Liver (tissue), 9 donors: ENCODE results near the gene PTPN14. TPM values are rescaled to one million over a fixed set of nuclear protein-coding genes. Genes with fewer than 3 reads are reported as not detected.

Experiments used
- DNase-seq: peaks from one replicate; pipeline ENCODE4 v3.0.0-alpha.2; 2017; ENCODE audit warnings: low spot score
- H3K27ac ChIP-seq, 2 donors: one replicate each; pipeline ENCODE4 v1.7.0; 2013; ENCODE audit warnings: inconsistent platforms in 2 of 2, low read length in 2 of 2, control low read depth in 1 of 2, low read depth in 1 of 2, mild to moderate bottlenecking in 1 of 2
- H3K27me3 ChIP-seq, 4 donors: one replicate each; pipeline versions ENCODE4 v1.6.1 to v1.7.0; 2013; ENCODE audit warnings: low read length in 3 of 4, inconsistent platforms in 1 of 4, mild to moderate bottlenecking in 1 of 4, moderate library complexity in 1 of 4; ENCODE audit not compliant: control insufficient read depth in 4 of 4, insufficient read depth in 4 of 4
- H3K36me3 ChIP-seq, 4 donors: one replicate each; pipeline versions ENCODE4 v1.6.1 to v1.7.0; 2013; ENCODE audit warnings: low read length in 3 of 4, mild to moderate bottlenecking in 3 of 4, low read depth in 1 of 4, moderate library complexity in 1 of 4; ENCODE audit not compliant: control insufficient read depth in 4 of 4, insufficient read depth in 3 of 4
- H3K4me1 ChIP-seq, 4 donors: one replicate each; pipeline versions ENCODE4 v1.6.1 to v1.7.0; 2013; ENCODE audit warnings: low read length in 3 of 4, mild to moderate bottlenecking in 3 of 4, moderate library complexity in 1 of 4; ENCODE audit not compliant: control insufficient read depth in 4 of 4, insufficient read depth in 4 of 4
- H3K4me3 ChIP-seq, 3 donors: one replicate each; pipeline versions ENCODE4 v1.6.1 to v1.7.0; 2013; ENCODE audit warnings: low read length in 3 of 3, control low read depth in 1 of 3, low read depth in 1 of 3, mild to moderate bottlenecking in 1 of 3
- H3K9ac ChIP-seq, 2 donors: one replicate each; pipeline ENCODE4 v1.7.0; 2013; ENCODE audit warnings: low read length in 2 of 2, mild to moderate bottlenecking in 2 of 2, moderate library complexity in 2 of 2, control low read depth in 1 of 2, low read depth in 1 of 2
- H3K9me3 ChIP-seq, 4 donors: one replicate each; pipeline versions ENCODE4 v1.6.1 to v1.7.0; 2013; ENCODE audit warnings: low read length in 3 of 4; ENCODE audit not compliant: control insufficient read depth in 4 of 4
- ATF3 ChIP-seq: IDR thresholded peaks from 2 replicates; pipeline ENCODE4 v1.6.1; 2016; ENCODE audit warnings: antibody characterized with exemption
- EGR1 ChIP-seq, 2 donors: IDR thresholded peaks; 2 replicates each; pipeline ENCODE4 v1.6.1; 2016 to 2018; ENCODE audit warnings: antibody characterized with exemption in 2 of 2, low read depth in 2 of 2
- FOXA1 ChIP-seq: IDR thresholded peaks from 2 replicates; pipeline ENCODE4 v1.6.1; 2016; ENCODE audit warnings: antibody characterized with exemption
- FOXA2 ChIP-seq: IDR thresholded peaks from 2 replicates; pipeline ENCODE4 v1.6.1; 2016; ENCODE audit warnings: antibody characterized with exemption
- GABPA ChIP-seq, 2 donors: IDR thresholded peaks in 1 of 2; conservative IDR thresholded peaks in 1 of 2; 2 replicates each; pipeline ENCODE4 v1.6.1; 2016; ENCODE audit warnings: antibody characterized with exemption in 2 of 2, mild to moderate bottlenecking in 1 of 2, moderate library complexity in 1 of 2
- HNF4A ChIP-seq, 2 donors: conservative IDR thresholded peaks; 2 replicates each; pipeline ENCODE4 v1.6.1; 2016; ENCODE audit warnings: antibody characterized with exemption in 2 of 2, mild to moderate bottlenecking in 2 of 2
- HNF4G ChIP-seq: IDR thresholded peaks from 2 replicates; pipeline ENCODE4 v1.6.1; 2016; ENCODE audit warnings: antibody characterized with exemption
- JUND ChIP-seq, 2 donors: IDR thresholded peaks; 2 replicates each; pipeline ENCODE4 v1.6.1; 2016; ENCODE audit warnings: antibody characterized with exemption in 2 of 2
- MAX ChIP-seq: IDR thresholded peaks from 2 replicates; pipeline ENCODE4 v1.6.1; 2016; ENCODE audit warnings: antibody characterized with exemption
- NR2F2 ChIP-seq: IDR thresholded peaks from 2 replicates; pipeline ENCODE4 v1.6.1; 2016; ENCODE audit warnings: antibody characterized with exemption
- RAD21 ChIP-seq, 2 donors: IDR thresholded peaks; 2 replicates each; pipeline ENCODE4 v1.6.1; 2016; ENCODE audit warnings: antibody characterized with exemption in 2 of 2, mild to moderate bottlenecking in 2 of 2
- RXRA ChIP-seq, 2 donors: IDR thresholded peaks; 2 replicates each; pipeline ENCODE4 v1.6.1; 2017 to 2018; ENCODE audit warnings: antibody characterized with exemption in 2 of 2, mild to moderate bottlenecking in 1 of 2
- SP1 ChIP-seq: IDR thresholded peaks from 2 replicates; pipeline ENCODE4 v1.6.1; 2018; ENCODE audit warnings: antibody characterized with exemption, mild to moderate bottlenecking
- TAF1 ChIP-seq: conservative IDR thresholded peaks from 2 replicates; pipeline ENCODE4 v1.6.1; 2016; ENCODE audit warnings: antibody characterized with exemption, mild to moderate bottlenecking
- YY1 ChIP-seq: IDR thresholded peaks from 2 replicates; pipeline ENCODE4 v1.6.1; 2016; ENCODE audit warnings: antibody characterized with exemption, mild to moderate bottlenecking
- ZBTB33 ChIP-seq: IDR thresholded peaks from 2 replicates; pipeline ENCODE4 v1.6.1; 2016; ENCODE audit warnings: antibody characterized with exemption
- WGBS: extraction: QIAGEN DNeasy Blood & Tissue Kit; methylation state at CpG from one replicate; pipeline ENCODE4 v1.1.7; 2013; 5-methylcytosine and 5-hydroxymethylcytosine counted together
- polyA plus RNA-seq, 2 donors: library from polyadenylated mRNA; stranded (reverse) in 1 of 2; unstranded in 1 of 2; fragments of 200-250 nt in 1 of 2; fragments of >200 nt in 1 of 2; fragmentation: Nextera tagmentation in 1 of 2; extraction: Ambion mirVana in 1 of 2; gene quantifications; one replicate each; pipeline versions ENCODE4 v1.2.1 to v1.2.3, GENCODE V29; 2013 to 2015
- total RNA-seq, 2 donors: library from RNA; depleted of rRNA; stranded (reverse); fragments of >200 nt; gene quantifications; one replicate each; pipeline ENCODE4 v1.2.3, GENCODE V29; 2014
- TF ChIP-seq, protein P1 (sequence below): fragments of 150-350 bp; IDR thresholded peaks from 2 replicates; pipeline ENCODE4 v1.5.1; 2017; ENCODE audit warnings: improper control_type of control experiment, low read depth, low read length; ENCODE audit not compliant: missing input control
- TF ChIP-seq, protein P2 (sequence below): IDR thresholded peaks from 2 replicates; pipeline ENCODE4 v1.6.1; 2016; ENCODE audit warnings: antibody characterized with exemption, mild to moderate bottlenecking
- donor health status: healthy.
- donor health status: healthy.
- donor health status: healthy.
- donor health status: healthy.
- donor health status: healthy.

PTPN14 gene
- total and polyA plus RNA-seq, 4 donors = 0.54 to 3.2 (median 1.5) TPM

DNA sequence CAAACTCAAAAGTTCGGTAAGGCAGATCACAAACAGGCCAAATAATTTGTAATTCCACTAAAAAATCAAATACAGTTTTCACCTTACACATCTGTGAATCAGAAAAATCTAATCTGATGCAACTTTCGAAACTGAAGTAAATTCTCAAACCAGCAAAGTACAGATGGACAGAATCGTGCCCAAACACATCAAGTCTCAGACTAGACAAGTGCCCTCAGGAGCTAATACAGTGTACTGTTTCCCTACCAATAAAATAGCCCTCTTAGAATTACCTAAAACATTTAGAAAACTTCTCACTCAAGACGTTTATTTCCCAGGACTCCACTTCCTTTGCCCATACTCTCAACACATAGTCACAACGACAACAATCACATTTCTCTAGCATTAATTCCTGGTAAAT, 136.3 kb downstream of the PTPN14 start:
- no peak overlapping the region for H3K27ac ChIP-seq
- TF ChIP-seq YY1 = no peak
- TF ChIP-seq, protein P1, sequence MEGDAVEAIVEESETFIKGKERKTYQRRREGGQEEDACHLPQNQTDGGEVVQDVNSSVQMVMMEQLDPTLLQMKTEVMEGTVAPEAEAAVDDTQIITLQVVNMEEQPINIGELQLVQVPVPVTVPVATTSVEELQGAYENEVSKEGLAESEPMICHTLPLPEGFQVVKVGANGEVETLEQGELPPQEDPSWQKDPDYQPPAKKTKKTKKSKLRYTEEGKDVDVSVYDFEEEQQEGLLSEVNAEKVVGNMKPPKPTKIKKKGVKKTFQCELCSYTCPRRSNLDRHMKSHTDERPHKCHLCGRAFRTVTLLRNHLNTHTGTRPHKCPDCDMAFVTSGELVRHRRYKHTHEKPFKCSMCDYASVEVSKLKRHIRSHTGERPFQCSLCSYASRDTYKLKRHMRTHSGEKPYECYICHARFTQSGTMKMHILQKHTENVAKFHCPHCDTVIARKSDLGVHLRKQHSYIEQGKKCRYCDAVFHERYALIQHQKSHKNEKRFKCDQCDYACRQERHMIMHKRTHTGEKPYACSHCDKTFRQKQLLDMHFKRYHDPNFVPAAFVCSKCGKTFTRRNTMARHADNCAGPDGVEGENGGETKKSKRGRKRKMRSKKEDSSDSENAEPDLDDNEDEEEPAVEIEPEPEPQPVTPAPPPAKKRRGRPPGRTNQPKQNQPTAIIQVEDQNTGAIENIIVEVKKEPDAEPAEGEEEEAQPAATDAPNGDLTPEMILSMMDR = no peak
- TF ChIP-seq, protein P2, sequence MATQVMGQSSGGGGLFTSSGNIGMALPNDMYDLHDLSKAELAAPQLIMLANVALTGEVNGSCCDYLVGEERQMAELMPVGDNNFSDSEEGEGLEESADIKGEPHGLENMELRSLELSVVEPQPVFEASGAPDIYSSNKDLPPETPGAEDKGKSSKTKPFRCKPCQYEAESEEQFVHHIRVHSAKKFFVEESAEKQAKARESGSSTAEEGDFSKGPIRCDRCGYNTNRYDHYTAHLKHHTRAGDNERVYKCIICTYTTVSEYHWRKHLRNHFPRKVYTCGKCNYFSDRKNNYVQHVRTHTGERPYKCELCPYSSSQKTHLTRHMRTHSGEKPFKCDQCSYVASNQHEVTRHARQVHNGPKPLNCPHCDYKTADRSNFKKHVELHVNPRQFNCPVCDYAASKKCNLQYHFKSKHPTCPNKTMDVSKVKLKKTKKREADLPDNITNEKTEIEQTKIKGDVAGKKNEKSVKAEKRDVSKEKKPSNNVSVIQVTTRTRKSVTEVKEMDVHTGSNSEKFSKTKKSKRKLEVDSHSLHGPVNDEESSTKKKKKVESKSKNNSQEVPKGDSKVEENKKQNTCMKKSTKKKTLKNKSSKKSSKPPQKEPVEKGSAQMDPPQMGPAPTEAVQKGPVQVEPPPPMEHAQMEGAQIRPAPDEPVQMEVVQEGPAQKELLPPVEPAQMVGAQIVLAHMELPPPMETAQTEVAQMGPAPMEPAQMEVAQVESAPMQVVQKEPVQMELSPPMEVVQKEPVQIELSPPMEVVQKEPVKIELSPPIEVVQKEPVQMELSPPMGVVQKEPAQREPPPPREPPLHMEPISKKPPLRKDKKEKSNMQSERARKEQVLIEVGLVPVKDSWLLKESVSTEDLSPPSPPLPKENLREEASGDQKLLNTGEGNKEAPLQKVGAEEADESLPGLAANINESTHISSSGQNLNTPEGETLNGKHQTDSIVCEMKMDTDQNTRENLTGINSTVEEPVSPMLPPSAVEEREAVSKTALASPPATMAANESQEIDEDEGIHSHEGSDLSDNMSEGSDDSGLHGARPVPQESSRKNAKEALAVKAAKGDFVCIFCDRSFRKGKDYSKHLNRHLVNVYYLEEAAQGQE = no peak
- no peak for TF ChIP-seq HNF4G
- TF ChIP-seq NR2F2 = no peak
- no peak for TF ChIP-seq TAF1
- TF ChIP-seq EGR1 (IDR thresholded peaks at IDR 0.05; ENCODE audit: low read depth in 2 of 2) = no peak
- TF ChIP-seq FOXA1 = no peak
- TF ChIP-seq RXRA (IDR thresholded peaks at IDR 0.05) = no peak
- TF ChIP-seq JUND (IDR thresholded peaks at IDR 0.05) = no peak
- no peak for TF ChIP-seq RAD21 (IDR thresholded peaks at IDR 0.05)
- TF ChIP-seq ZBTB33 = no peak
- no peak for TF ChIP-seq MAX
- no peak for TF ChIP-seq GABPA (IDR thresholded peaks at IDR 0.05 in 1 of 2, conservative IDR thresholded peaks at IDR 0.05 in 1 of 2)
- TF ChIP-seq ATF3 = no peak
- TF ChIP-seq FOXA2 = no peak
- WGBS = 83% methylated on average over 5 of the region's 5 CpGs

DNA sequence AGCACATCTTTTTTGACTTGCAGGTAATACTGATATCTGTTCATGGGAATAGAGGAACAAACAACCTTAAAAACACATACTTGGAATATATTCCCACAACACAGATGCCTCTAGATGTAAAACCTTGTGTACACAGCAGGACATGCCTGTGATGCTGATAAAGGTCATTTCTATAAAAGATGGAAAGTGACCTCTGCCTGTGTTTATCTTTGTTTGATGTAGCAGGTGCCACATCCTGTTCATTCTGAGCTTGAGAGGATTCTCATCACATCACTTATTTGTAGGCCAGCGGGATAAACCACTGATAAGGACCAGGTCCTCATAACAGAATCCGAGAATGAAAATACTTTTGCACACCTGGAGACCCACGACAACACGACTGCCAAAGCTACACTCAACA, 136.7 kb downstream of the PTPN14 start:
- Histone ChIP-seq H3K4me1 (no peaks in the 10 kb centered on the region), H3K36me3 (no peaks in the 10 kb centered on the region), H3K9me3 (peaks cover 0 to 4% (median 0%) of the 10 kb centered on the region in 4 donors), H3K27me3 (no peaks in the 10 kb centered on the region), H3K4me3 (no peak overlapping the region), H3K27ac (no peak overlapping the region), H3K9ac (no peak overlapping the region)
- DNase-seq = no peak
- WGBS = 89% methylated on average over 4 of the region's 4 CpGs
- TF ChIP-seq TAF1 (no peak), ZBTB33 (no peak), SP1 (no peak), MAX (no peak), HNF4A (conservative IDR thresholded peaks at IDR 0.05) (no peak), EGR1 (IDR thresholded peaks at IDR 0.05; ENCODE audit: low read depth in 2 of 2) (no peak), NR2F2 (no peak), FOXA1 (no peak), YY1 (no peak)
- TF ChIP-seq, protein P2 = no peak

More for the DNA sequence above, 136.3 kb downstream of the PTPN14 start:
- H3K27me3 ChIP-seq = no peaks in the 10 kb centered on the region
- H3K9me3 ChIP-seq = peaks cover 0 to 4% (median 0%) of the 10 kb centered on the region in 4 donors
- no peaks in the 10 kb centered on the region for H3K4me1 ChIP-seq
- no peak for DNase-seq
- no peaks in the 10 kb centered on the region for H3K36me3 ChIP-seq
- H3K4me3 ChIP-seq = no peak overlapping the region
- H3K9ac ChIP-seq = no peak overlapping the region
